HepG2 (cell line): ENCODE data around the gene PTGIS. TPM values are rescaled to one million over a fixed set of nuclear protein-coding genes. Genes with fewer than 3 reads are reported as not detected.
A peak's percentile ranks its signal among the peaks of the same experiment; 100 is the strongest.

ENCODE experiments used
- ERF ChIP-seq: IDR thresholded peaks from 2 replicates; pipeline ENCODE4 v1.6.1; 2018; ENCODE audit warnings: missing biosample characterization, missing genetic modification reagents
- KLF16 ChIP-seq, 2 experiments: sonication (generic) in 1 of 2; formaldehyde crosslinking in 1 of 2; IDR thresholded peaks; 2 replicates each; pipeline versions ENCODE4 v1.6.1 to v1.8.0; 2016 to 2023; ENCODE audit warnings: missing genetic modification reagents in 2 of 2, missing compliant biosample characterization in 1 of 2
- NFE2L1 ChIP-seq: sonication (generic); formaldehyde crosslinking; IDR thresholded peaks from 2 replicates; pipeline ENCODE4 v1.4.0; 2020; ENCODE audit warnings: missing genetic modification reagents, mild to moderate bottlenecking, borderline replicate concordance
- RFX1 ChIP-seq: fragments of 450-650 bp; IDR thresholded peaks from 2 replicates; pipeline ENCODE4 v1.6.1; 2017
- THAP11 ChIP-seq: IDR thresholded peaks from 2 replicates; pipeline ENCODE4 v1.6.1; 2016; ENCODE audit warnings: missing biosample characterization, missing genetic modification reagents
- THYN1 ChIP-seq: sonication (generic); formaldehyde crosslinking; IDR thresholded peaks from 2 replicates; pipeline ENCODE4 v1.8.1; 2023; ENCODE audit warnings: low read depth, mild to moderate bottlenecking, moderate library complexity, missing genetic modification reagents, borderline replicate concordance
- ZNF10 ChIP-seq: sonication (generic); formaldehyde crosslinking; IDR thresholded peaks from 2 replicates; pipeline ENCODE4 v1.4.0; 2020; ENCODE audit warnings: mild to moderate bottlenecking, low read depth, missing genetic modification reagents, borderline replicate concordance
- ZNF496 ChIP-seq: sonication (generic); formaldehyde crosslinking; IDR thresholded peaks from 2 replicates; pipeline ENCODE4 v1.8.1; 2023; ENCODE audit warnings: mild to moderate bottlenecking, moderate library complexity, missing genetic modification reagents; ENCODE audit not compliant: insufficient replicate concordance
- polyA plus RNA-seq, 8 experiments: library from polyadenylated mRNA; depleted of rRNA in 3 of 8; stranded (reverse) in 7 of 8; unstranded in 1 of 8; fragments of >200 nt; fragmentation: Illumina TruSeq in 4 of 8; extraction: Trizol in 4 of 8; gene quantifications; 2 replicates each; pipeline versions ENCODE4 v1.2.1 to v1.2.3, GENCODE V29; 2011 to 2016; ENCODE audit warnings: low read depth in 4 of 8, missing spikeins in 1 of 8, mixed read lengths in 1 of 8; ENCODE audit not compliant: insufficient read depth in 1 of 8
- total RNA-seq, 5 experiments: library from RNA; depleted of rRNA; stranded (reverse); fragments of >200 nt; fragmentation: Illumina TruSeq; extraction: Trizol; gene quantifications; 2 replicates each; pipeline ENCODE4 v1.2.3, GENCODE V29; 2016; ENCODE audit warnings: low read depth in 1 of 5
- TF ChIP-seq, protein P1 (sequence below): fragments of 450-650 bp; IDR thresholded peaks from 2 replicates; pipeline ENCODE4 v1.6.1; 2017
- TF ChIP-seq, protein P2 (sequence below), 2 experiments: fragments of 450-650 bp in 1 of 2; sonication (generic) in 1 of 2; formaldehyde crosslinking in 1 of 2; IDR thresholded peaks; 2 replicates each; pipeline versions ENCODE4 v1.6.1 to v1.8.0; 2016 to 2022; ENCODE audit warnings: antibody characterized with exemption in 1 of 2, mild to moderate bottlenecking in 1 of 2, missing genetic modification reagents in 1 of 2

The PTGIS gene
- total and polyA plus RNA-seq, 2 of the 13 experiments (the other 11 are each of a cell fraction or from before 2014, with no cell fraction given): not detected

DNA sequence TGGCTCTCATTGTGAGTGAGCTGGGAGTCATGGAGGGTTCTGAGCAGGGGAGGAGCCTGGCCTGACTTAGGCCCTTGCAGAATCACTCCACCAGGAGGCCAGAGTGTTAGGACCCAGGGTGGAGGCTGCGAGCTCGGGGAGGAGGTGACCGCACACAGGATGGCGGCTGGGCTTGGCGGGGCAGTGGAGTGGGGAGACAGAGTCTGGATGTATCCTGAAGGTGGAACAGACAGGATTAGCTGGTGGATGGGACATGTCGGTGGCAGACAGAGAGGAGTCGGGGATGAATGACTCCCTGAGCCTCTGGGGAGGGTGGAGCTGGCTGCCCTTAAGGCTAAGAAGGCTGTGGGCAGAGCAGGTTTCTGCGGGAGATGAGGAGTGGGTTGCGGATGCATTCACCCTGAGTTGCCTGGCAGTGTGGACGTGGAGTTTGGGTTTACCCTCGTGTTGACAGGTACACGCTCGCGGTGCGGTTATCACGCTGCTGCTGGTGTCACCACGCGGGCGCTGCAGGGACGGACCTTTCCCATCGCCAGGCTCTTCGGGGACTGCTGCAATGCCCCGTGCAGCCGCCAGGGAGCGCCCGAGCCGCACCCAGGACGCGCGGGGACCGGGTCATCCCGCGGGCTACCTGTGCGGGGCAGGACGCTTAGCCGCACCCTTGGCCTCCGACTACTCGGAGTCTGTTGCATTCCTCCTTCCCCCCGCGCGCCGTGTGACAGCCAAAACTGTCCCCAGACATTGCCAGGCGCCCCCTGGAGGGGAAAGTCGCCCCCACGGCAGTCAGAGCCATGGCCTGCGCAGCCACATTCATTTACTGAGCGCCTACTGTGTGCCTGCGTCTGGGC is 43.0 kb upstream of the PTGIS start (continued):
- peak in 1 of 2 experiments; percentile 62; a peak in 1 of 4 replicates for TF ChIP-seq KLF16 (CRISPR knock-in tag; IDR thresholded peaks at IDR 0.05)
- TF ChIP-seq ZNF10 (CRISPR knock-in tag): 0 out of 2 replicates have a peak, but pooled peaks have one; percentile 87
- no peak for TF ChIP-seq ZNF496 (CRISPR knock-in tag)
- TF ChIP-seq RFX1: no peak
- no peak for TF ChIP-seq NFE2L1 (CRISPR knock-in tag)
- TF ChIP-seq, protein P1, sequence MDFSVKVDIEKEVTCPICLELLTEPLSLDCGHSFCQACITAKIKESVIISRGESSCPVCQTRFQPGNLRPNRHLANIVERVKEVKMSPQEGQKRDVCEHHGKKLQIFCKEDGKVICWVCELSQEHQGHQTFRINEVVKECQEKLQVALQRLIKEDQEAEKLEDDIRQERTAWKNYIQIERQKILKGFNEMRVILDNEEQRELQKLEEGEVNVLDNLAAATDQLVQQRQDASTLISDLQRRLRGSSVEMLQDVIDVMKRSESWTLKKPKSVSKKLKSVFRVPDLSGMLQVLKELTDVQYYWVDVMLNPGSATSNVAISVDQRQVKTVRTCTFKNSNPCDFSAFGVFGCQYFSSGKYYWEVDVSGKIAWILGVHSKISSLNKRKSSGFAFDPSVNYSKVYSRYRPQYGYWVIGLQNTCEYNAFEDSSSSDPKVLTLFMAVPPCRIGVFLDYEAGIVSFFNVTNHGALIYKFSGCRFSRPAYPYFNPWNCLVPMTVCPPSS: no peak
- TF ChIP-seq THYN1 (CRISPR knock-in tag): no peak
- TF ChIP-seq ERF (CRISPR knock-in tag): peak; percentile 91
- peak; percentile 70 for TF ChIP-seq THAP11 (CRISPR knock-in tag)
- TF ChIP-seq, protein P2, sequence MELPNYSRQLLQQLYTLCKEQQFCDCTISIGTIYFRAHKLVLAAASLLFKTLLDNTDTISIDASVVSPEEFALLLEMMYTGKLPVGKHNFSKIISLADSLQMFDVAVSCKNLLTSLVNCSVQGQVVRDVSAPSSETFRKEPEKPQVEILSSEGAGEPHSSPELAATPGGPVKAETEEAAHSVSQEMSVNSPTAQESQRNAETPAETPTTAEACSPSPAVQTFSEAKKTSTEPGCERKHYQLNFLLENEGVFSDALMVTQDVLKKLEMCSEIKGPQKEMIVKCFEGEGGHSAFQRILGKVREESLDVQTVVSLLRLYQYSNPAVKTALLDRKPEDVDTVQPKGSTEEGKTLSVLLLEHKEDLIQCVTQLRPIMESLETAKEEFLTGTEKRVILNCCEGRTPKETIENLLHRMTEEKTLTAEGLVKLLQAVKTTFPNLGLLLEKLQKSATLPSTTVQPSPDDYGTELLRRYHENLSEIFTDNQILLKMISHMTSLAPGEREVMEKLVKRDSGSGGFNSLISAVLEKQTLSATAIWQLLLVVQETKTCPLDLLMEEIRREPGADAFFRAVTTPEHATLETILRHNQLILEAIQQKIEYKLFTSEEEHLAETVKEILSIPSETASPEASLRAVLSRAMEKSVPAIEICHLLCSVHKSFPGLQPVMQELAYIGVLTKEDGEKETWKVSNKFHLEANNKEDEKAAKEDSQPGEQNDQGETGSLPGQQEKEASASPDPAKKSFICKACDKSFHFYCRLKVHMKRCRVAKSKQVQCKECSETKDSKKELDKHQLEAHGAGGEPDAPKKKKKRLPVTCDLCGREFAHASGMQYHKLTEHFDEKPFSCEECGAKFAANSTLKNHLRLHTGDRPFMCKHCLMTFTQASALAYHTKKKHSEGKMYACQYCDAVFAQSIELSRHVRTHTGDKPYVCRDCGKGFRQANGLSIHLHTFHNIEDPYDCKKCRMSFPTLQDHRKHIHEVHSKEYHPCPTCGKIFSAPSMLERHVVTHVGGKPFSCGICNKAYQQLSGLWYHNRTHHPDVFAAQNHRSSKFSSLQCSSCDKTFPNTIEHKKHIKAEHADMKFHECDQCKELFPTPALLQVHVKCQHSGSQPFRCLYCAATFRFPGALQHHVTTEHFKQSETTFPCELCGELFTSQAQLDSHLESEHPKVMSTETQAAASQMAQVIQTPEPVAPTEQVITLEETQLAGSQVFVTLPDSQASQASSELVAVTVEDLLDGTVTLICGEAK (IDR thresholded peaks at IDR 0.05): no peak
- TF ChIP-seq, protein P2 (CRISPR knock-in tag; IDR thresholded peaks at IDR 0.05): peak; percentile 57
